ENCODE measurements around the gene PBX2. TPM values are rescaled to one million over a fixed set of nuclear protein-coding genes. Genes with fewer than 3 reads are reported as not detected.

Gene PBX2, protein sequence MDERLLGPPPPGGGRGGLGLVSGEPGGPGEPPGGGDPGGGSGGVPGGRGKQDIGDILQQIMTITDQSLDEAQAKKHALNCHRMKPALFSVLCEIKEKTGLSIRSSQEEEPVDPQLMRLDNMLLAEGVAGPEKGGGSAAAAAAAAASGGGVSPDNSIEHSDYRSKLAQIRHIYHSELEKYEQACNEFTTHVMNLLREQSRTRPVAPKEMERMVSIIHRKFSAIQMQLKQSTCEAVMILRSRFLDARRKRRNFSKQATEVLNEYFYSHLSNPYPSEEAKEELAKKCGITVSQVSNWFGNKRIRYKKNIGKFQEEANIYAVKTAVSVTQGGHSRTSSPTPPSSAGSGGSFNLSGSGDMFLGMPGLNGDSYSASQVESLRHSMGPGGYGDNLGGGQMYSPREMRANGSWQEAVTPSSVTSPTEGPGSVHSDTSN
- total RNA-seq: 29.5 TPM

DNA sequence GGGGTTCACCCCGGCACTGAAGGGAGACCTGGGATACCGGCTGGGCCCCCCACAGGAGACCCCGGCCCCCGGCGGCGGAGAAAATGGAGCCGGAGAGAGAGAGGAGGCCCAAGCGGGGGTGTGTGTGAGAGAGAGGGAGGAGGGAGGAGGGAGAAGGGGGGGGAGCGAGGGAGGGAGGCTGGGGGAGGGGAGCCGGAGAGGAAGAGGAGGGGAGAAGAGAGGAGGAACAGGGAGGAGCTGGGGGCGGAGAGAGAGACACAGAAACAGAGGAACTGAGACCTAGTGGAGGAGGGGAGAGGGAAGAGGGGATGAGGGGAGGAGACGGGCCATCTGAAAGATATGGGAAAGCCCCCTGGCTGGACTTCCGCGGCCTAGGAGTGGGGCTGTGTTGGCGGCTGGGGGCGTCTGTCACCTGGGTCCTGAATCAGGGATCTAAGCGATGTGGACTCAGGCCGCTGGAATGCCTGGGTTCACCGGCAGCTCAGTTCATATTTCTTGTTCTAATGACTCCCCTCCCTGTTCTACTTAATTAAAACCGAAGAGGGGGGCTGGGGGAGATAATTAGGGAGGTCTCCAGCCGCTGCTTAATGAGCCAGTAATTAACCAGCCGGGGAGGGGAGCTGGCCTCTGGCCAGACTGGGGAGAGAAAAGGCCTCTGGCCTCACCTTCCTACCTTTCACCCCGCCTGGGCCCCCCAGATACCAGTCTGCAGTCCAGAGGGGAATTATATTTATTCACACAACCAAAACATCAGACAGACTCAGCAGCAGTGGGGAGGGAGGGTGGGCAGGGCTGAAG is at the start of gene PBX2:
Gene PBX2 (minus strand): TSS at position 149 of the 798 bp plus-strand sequence. CDS start 287 bp downstream, outside the sequence.

DNA sequence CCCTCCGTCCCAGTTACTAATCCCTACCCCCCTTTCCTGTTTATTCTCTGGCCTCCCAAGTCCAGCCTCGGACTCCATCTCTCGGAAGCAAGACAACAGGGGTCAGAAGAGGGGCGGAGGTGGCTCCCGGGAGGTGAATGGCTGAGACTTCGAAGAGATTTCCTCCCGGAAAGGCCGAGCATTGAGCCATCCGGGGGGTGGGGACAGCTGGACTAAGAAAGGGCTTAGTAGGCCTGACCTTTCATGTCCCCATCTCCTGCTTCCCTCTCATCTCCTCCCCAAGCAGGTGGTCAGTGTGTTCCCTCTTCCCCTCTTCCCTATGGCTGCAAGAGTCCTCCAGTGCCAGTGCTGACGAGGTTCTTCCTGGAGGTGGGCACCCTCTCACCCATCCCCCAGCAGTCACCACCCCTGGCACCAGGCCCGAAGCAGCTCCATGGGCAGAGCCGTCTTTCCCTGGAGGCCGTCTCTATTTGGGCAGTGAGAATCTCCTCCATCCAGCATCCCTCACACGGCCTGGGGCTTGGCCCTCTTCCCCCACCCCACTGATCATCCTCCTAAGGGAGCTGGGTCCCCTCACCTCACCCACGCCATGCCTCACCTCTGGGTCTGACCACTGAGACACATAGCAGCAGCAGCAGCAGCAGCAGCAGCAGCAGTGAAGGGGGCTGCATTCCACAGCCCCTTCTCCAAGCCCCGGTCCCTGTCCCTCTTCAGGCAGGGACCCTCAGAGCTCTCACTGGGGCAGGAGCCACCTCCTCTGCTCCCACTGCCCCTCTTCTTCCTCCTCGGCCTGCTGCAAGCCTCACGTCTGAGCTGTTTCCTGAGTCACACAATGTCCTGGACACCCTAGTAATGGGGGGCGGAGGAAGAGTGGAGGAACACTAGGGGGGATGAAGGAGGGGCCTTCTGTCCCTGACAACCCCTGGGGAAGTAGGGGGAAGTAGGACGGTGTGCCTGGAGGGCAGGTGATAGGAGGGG is 33.5 kb upstream of the PBX2 start, which contains the start of gene NOTCH4:
Gene NOTCH4 (minus strand): TSS at position 810 of the 978 bp plus-strand sequence. CDS start 139 bp downstream, at position 671.

DNA sequence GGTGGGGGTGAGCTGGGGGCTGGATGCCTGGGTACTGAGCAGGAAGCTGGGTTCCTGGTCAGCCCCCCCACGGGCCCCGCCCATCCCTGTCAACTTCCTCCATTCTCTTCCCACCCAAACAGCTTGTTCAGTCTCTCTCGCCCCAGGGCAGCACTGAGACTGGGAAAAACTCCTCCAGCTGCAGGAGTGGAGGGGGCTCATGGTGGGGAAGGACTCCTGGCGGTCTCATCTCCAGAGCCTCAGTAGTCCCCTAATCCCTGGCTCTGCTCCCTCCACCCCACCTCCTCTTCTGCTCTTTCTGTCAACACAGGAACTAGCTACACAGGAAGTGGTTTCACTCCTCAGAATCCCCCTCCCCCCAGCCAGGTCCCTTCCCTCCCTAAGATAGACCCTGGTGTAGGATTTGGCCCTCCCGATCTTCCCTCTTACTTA is 2.6 kb upstream of the PBX2 start, which contains the start of gene GPSM3:
Gene GPSM3 (minus strand): TSS at position 36 of the 432 bp plus-strand sequence. CDS start 130 bp downstream, outside the sequence.

DNA sequence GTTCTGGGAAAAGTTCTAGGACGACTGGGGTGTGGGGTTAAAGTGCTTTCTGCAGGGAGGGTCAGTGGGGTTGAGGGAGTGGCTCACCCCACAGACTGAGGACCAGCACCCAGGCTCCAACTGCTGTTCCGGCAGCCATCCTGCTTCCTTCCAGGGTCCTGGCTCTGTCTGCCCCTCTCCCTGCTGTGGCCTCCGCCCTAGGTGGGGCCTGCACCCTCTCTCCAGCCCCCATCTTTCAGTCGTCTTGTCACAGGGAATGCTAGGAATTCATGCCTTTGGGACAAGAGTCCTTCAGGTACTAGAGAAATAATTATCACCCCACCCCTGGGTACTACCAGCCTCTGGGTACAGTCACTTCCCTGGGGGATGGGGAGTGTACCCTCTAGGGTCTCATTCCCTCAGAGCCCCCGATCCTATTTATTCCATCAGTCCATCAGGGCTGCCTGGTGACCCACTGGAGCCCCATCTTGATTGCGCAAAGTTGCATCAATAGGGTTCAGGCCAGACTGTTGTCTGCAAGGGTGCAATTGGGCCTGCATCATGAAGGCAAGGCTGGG is 5.8 kb downstream of the PBX2 start, which contains the start of gene AGER:
Gene AGER (minus strand): TSS at position 170 of the 557 bp plus-strand sequence. CDS start 31 bp downstream, at position 139.

DNA sequence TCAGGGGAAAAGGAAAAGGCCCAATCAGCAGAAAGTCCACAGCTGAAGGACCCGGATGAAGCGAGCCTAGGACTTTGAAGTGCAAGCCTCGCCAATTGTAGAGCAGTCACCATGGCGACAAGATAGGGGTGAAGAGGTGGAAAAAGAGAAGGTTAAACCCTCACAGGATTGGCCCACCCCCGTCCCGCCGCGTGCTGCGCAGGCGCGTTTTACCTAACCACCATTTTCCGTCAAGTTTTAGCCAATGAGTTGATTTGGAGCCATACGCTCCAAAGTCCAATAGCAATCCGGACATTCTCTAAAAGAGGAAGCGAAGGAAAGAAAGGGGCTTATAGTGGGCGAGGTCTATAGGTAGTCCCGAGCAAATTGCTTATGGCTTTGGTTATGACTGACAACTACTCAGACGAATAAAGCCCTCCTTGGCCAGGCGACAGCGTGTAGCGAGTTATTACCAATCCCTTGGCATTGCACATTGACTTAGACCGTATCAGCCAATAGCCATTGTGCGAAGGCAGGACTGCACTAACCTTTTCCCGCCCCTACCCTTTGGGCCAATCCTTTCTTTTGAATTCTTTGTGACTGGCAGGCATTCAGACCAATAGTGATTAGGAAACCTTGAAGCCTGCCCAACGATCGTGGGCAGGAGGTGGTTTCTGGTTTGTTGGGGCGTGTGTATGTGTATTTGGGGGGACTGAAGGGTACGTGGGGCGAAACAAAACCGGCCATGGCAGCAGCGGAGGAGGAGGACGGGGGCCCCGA is 12.0 kb downstream of the PBX2 start, which contains the start of gene RNF5:
Gene RNF5 (plus strand): TSS at position 618 of the 759 bp plus-strand sequence. CDS start 107 bp downstream, at position 725.

DNA sequence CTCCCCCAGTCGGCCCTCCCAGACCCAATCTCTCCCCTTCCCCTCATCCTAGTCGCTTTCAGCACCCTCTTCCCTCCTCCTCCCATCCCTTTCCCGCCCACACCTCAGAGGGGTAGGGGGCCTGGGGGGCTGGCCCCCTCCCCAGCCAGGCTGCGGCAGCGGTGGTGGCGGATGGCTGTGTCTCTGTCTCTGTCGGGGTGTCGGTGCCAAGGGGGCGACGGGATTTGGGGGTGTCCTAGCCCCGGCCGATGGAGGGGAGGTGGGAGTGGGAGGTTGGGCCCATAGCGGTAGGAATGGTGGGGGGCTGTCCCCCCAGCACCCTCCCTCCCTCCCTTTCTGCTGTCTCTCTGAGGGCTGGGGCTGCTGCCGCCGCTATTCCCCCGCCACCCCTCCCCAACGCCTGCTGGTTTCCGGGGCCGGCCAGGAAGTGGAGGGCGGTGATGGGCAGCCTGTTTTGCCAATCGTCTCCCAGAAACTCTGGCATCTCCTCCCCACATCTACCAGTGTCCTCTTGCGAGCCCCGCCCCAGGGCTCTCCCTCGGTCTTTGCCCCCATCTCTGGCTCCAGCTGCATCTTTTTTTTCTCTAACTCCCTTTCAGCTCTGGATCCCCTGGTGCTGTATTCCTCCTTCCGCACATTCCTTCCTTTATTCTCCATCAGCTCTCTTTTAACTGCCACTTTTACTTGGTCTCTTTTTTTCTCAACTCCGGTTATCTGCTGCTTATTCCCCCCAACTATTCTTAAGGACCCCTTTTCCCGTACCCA is 14.1 kb downstream of the PBX2 start, which contains the start of gene AGPAT1:
Gene AGPAT1 (minus strand): TSS at position 374 of the 765 bp plus-strand sequence. CDS start 4,588 bp downstream, outside the sequence.

DNA sequence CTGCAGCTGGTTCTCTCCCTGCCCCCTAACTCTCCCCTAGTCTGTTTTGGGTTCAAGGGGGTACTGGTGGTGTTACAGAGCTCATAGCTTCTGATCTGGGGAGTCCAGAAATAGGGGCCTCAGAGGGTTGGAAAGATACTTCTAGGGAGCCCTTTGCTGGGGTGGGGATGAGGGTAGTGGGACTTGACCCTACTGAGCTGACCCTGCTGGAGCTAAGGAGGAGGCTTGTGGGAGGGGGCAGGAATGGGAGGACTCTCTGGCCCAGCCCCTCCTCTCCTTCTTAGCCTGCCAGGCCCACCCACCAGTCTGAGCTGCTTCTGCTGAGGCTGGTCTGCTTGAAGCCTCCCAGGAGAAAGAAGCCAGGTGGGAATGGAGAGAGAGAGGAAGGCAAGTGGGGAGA is 25.7 kb downstream of the PBX2 start, which contains the start of gene EGFL8:
Gene EGFL8 (plus strand): TSS at position 301 of the 400 bp plus-strand sequence. CDS start 1,571 bp downstream, outside the sequence.

DNA sequence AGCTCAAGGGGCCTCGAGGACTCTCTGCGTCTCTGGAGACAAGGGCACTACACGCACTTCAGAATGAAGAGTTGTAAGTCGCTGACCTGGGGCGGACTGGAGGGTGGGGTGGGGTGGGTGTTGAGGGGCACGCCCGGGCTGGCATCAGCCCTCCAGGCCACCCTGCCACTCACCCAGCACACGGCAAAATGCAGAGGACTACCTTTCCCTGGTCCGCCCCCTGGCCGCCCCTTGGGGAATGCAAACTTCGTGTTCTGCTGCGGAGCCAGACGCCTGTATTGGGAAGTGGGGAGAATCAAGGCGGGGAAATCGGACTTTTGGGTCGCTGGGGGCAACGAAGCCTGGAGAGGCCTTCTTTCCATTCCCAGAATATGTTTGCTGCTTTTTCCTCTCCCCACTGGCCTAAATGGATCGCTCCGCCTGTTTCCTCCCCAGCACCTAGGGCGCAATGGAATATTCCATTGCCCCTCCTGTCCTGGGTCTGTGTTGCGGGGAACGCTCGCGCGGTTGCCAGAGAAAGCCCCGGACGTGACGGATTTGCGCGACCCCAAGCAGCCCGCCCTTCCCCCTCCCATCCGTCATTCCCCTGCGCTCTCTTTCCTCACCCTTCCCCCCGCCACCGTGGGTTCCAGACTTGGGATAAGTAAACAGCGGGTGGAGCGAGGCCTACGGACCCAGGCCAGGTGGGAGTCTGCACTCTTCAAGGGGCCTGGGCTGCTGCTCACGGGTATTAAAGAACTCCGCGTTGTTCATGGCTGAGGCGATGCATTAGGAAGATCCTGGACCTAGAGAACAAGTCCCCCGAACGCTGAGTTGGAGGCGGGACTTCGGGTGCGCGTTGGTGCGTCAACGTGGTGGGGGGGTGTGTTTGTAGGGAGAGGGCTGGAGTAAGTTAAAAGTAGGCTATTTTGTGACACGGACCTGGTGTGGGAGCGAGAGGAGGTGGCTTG is 36.2 kb downstream of the PBX2 start, which contains the start of gene PPT2:
Gene PPT2 (plus strand): TSS at position 578 of the 950 bp plus-strand sequence. CDS start 454 bp downstream, outside the sequence.

DNA sequence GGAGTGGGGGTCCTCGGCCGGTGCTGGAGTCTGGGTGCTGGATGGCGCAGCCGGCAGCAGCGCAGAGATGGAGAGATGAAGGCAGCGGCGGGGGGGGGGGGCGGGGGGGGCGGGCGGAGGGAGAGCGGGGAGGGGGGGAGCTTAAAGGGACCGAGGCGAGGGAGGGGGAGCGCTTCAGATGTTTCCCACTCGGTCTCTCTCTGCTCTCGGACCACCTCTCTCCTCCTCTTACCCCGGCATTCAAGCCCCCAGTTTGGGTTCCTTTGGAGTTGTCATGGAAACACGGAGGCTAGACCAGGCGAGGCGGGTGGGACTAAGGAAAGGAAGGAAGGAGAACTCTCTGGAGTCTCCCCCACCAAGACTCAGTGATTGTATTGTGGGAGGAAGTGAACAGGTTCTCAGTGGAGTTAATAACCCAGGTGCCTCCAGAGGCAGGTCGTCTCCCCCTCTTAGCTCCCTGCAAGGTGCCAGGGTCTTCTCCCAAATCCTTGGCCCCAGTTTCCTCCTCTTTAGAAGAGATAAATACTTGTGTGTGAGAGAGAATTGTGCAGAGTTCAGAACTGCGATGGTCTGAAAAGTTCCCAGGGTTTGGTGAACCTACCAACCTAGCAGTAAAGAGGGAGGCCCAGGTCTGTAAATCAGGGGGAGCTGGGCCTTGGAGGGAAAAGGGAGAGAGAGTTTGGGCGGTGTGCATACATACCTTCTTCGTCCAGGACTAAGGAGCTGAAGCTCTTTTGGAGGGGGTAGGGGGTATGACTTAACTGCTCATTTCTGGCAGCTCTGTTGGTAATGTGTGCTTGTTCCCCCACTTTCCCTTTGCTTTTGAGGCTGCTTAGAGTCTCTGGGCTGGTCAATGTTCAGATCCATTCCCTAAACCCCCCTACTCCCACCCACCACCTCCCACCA is 37.9 kb downstream of the PBX2 start, which contains the start of gene PRRT1:
Gene PRRT1 (minus strand): TSS at position 77 of the 906 bp plus-strand sequence. CDS start 112 bp downstream, outside the sequence.

Small RNA genes lying within 50 kb of the gene (small RNA-seq; reads per million reads assigned to genes)
- gene AL662884.1 (not detected), gene MIR6833 (not detected)

Other genes starting within 250 kb of the PBX2 start
- 3.2 TPM for gene CFB, start 244.1 kb downstream of the PBX2 start, total RNA-seq
- 47.5 TPM for gene NELFE, start 231.2 kb downstream of the PBX2 start, total RNA-seq
- gene SKIC2, start 231.0 kb downstream of the PBX2 start, total RNA-seq: 33.0 TPM
- 8.5 TPM for gene DXO, start 218.1 kb downstream of the PBX2 start, total RNA-seq
- gene C4A, start 208.1 kb downstream of the PBX2 start, total RNA-seq: 45.9 TPM
- gene C4B, start 175.4 kb downstream of the PBX2 start, total RNA-seq: 47.7 TPM
- 0.23 TPM for gene CYP21A2, start 151.8 kb downstream of the PBX2 start, total RNA-seq
- gene TNXB, start 80.9 kb downstream of the PBX2 start, total RNA-seq: 6.0 TPM
- gene ATF6B, start 62.0 kb downstream of the PBX2 start, total RNA-seq: 19.8 TPM
- 5.8 TPM for gene FKBPL, start 59.9 kb downstream of the PBX2 start, total RNA-seq
- gene PRRT1, start 38.3 kb downstream of the PBX2 start, total RNA-seq: 0.69 TPM
- gene PPT2, start 36.1 kb downstream of the PBX2 start, total RNA-seq: 15.0 TPM
- gene EGFL8, start 25.6 kb downstream of the PBX2 start, total RNA-seq: 7.8 TPM
- gene AGPAT1, start 14.1 kb downstream of the PBX2 start, total RNA-seq: 28.1 TPM
- 62.1 TPM for gene RNF5, start 11.8 kb downstream of the PBX2 start, total RNA-seq
- 0.92 TPM for gene AGER, start 5.9 kb downstream of the PBX2 start, total RNA-seq
- gene GPSM3, start 2.4 kb upstream of the PBX2 start, total RNA-seq: 1.4 TPM
- gene NOTCH4, start 33.9 kb upstream of the PBX2 start, total RNA-seq: 8.8 TPM
- gene TSBP1, start 181.7 kb upstream of the PBX2 start, total RNA-seq: not detected
- not detected for gene BTNL2, start 217.0 kb upstream of the PBX2 start, total RNA-seq
- 8.5 TPM for gene HLA-DRA, start 249.7 kb upstream of the PBX2 start, total RNA-seq

Measured in diencephalon (tissue), 1 donor.